B cell (primary cell): ENCODE results near the gene ARHGAP6. TPM values are rescaled to one million over a fixed set of nuclear protein-coding genes. Genes with fewer than 3 reads are reported as not detected.

ENCODE experiments used
- ATAC-seq: fragments of 200-7000 bp; cut with Tn5 transposase; one replicate; pipeline ENCODE4 v1.10.0; 2021; ENCODE audit warnings: low read depth, mild to moderate bottlenecking, moderate number of reproducible peaks, moderate library complexity
- CTCF ChIA-PET: fragments of 350-600 bp; sonication (Branson Sonifier 250); formaldehyde crosslinking; loops from one replicate; lab custom pipeline; 2021; ENCODE audit warnings: antibody characterized with exemption, inconsistent platforms; lab: Charles Lee
- POLR2A ChIA-PET: fragments of 350-600 bp; sonication (Branson Sonifier 250); formaldehyde crosslinking; loops from one replicate; lab custom pipeline; 2021; ENCODE audit warnings: antibody characterized with exemption; lab: Charles Lee
- DNase-seq: peaks from one replicate; pipeline ENCODE4 v3.0.0; 2013
- H2AFZ ChIP-seq: 2 replicates; pipeline ENCODE4 v1.6.1; 2012; ENCODE audit warnings: mild to moderate bottlenecking, low read depth, low read length; ENCODE audit not compliant: insufficient read depth, poor library complexity, severe bottlenecking
- H3K27ac ChIP-seq, 2 donors: 1 replicate in 1 of 2; 2 replicates in 1 of 2; pipeline ENCODE4 v1.5.1; 2012 to 2013; ENCODE audit warnings: low read length in 2 of 2, mild to moderate bottlenecking in 2 of 2, moderate library complexity in 1 of 2
- H3K27me3 ChIP-seq, 4 experiments: fragments of 200-600 bp in 1 of 4; sonication (generic) in 1 of 4; replicated peaks in 1 of 4; 1 replicate in 2 of 4; 2 replicates in 2 of 4; pipeline versions ENCODE4 v1.6.1 to v1.7.0; 2013 to 2016; ENCODE audit warnings: low read length in 3 of 4, mild to moderate bottlenecking in 2 of 4, mixed read lengths in 1 of 4, moderate library complexity in 1 of 4; ENCODE audit not compliant: insufficient read depth in 4 of 4, control insufficient read depth in 3 of 4; ENCODE audit errors: control extremely low read depth in 1 of 4
- H3K36me3 ChIP-seq, 2 experiments: replicated peaks in 1 of 2; 1 replicate in 1 of 2; 2 replicates in 1 of 2; pipeline versions ENCODE4 v1.6.1 to v1.7.1; 2013; ENCODE audit warnings: low read length in 1 of 2; ENCODE audit not compliant: insufficient read depth in 2 of 2, control insufficient read depth in 1 of 2; ENCODE audit errors: control extremely low read depth in 1 of 2, extremely low read depth in 1 of 2
- H3K4me1 ChIP-seq, 2 donors: fragments of 200-600 bp in 1 of 2; sonication (generic) in 1 of 2; 1 replicate in 1 of 2; 2 replicates in 1 of 2; pipeline versions ENCODE4 v1.5.1 to v1.6.1; 2013 to 2017; ENCODE audit warnings: low read length in 2 of 2; ENCODE audit not compliant: control insufficient read depth in 2 of 2, insufficient read depth in 2 of 2
- H3K4me2 ChIP-seq: replicated peaks from 2 replicates; pipeline ENCODE3; 2012; ENCODE audit warnings: mild to moderate bottlenecking, low read depth, low read length; ENCODE audit not compliant: poor library complexity, severe bottlenecking
- H3K4me3 ChIP-seq, 5 experiments: fragments of 200-600 bp in 1 of 5; sonication (generic) in 1 of 5; 1 replicate in 3 of 5; 2 replicates in 2 of 5; pipeline versions ENCODE4 v1.5.1 to v1.7.0; 2011 to 2016; ENCODE audit warnings: low read length in 4 of 5, mild to moderate bottlenecking in 4 of 5, low read depth in 2 of 5, control low read depth in 1 of 5, moderate library complexity in 1 of 5; ENCODE audit not compliant: insufficient read depth in 1 of 5; ENCODE audit errors: control extremely low read depth in 1 of 5, extremely low read depth in 1 of 5
- H3K79me2 ChIP-seq: fragments of 200-600 bp; sonication (generic); one replicate; pipeline ENCODE4 v1.6.0; 2016; ENCODE audit warnings: low read length; ENCODE audit not compliant: control insufficient read depth, insufficient read depth
- H3K9ac ChIP-seq: fragments of 200-600 bp; sonication (generic); 2 replicates; pipeline ENCODE4 v1.6.1; 2017; ENCODE audit warnings: mild to moderate bottlenecking, low read length, moderate library complexity
- H3K9me3 ChIP-seq, 3 donors: one replicate each; pipeline versions ENCODE4 v1.6.1 to v1.7.1; 2013; ENCODE audit warnings: low read length in 2 of 3; ENCODE audit not compliant: control insufficient read depth in 2 of 3, insufficient read depth in 1 of 3; ENCODE audit errors: control extremely low read depth in 1 of 3
- H4K20me1 ChIP-seq: 2 replicates; pipeline ENCODE4 v1.6.0; 2012; ENCODE audit warnings: mild to moderate bottlenecking, low read length; ENCODE audit not compliant: insufficient read depth, control insufficient read depth, poor library complexity, severe bottlenecking
- H3K27ac Mint-ChIP-seq: one replicate; pipeline ENCODE4 v1.8.0; 2021; ENCODE audit warnings: mixed read lengths
- H3K27me3 Mint-ChIP-seq: one replicate; pipeline ENCODE4 v1.8.0; 2021; ENCODE audit warnings: mixed read lengths
- H3K4me1 Mint-ChIP-seq: one replicate; pipeline ENCODE4 v1.8.0; 2021; ENCODE audit warnings: mixed read lengths
- H3K4me3 Mint-ChIP-seq: one replicate; pipeline ENCODE4 v1.8.0; 2021; ENCODE audit warnings: mixed read lengths
- H3K9me3 Mint-ChIP-seq: one replicate; pipeline ENCODE4 v1.8.0; 2022; ENCODE audit warnings: mixed read lengths; ENCODE audit not compliant: insufficient read depth
- CTCF ChIP-seq: fragments of 200-600 bp; IDR thresholded peaks from one replicate; pipeline ENCODE4 v1.8.0; 2022; ENCODE audit warnings: antibody characterized with exemption, mild to moderate bottlenecking
- EZH2 ChIP-seq: IDR thresholded peaks from 2 replicates; pipeline ENCODE4 v1.6.1; 2012; ENCODE audit warnings: borderline replicate concordance, low read depth, mild to moderate bottlenecking, moderate library complexity, low read length; ENCODE audit not compliant: insufficient read depth, poor library complexity, severe bottlenecking
- WGBS: methylation state at CpG from one replicate; pipeline ENCODE4 v1.1.5; 2013; ENCODE audit warnings: missing lambda C conversion rate; ENCODE audit not compliant: insufficient coverage; 5-methylcytosine and 5-hydroxymethylcytosine counted together
- intact Hi-C: fragments of 100-400 bp; cut with micrococcal nuclease; formaldehyde crosslinking; loops from one replicate; pipeline ENCODE4 v1.10.0; 2022
- polyA plus RNA-seq: library from polyadenylated mRNA; depleted of rRNA; stranded (reverse); fragments of >200 nt; gene quantifications from 2 replicates; pipeline ENCODE4 v1.2.3, GENCODE V29; 2012
- total RNA-seq, 2 donors: library from RNA; stranded (reverse); fragments of 120-200 nt in 1 of 2; gene quantifications; 1 replicate in 1 of 2; 2 replicates in 1 of 2; pipeline versions ENCODE4 v1.2.3 to v1.2.4, GENCODE V29; 2013 to 2022

ARHGAP6 gene
- total and polyA plus RNA-seq, 2 donors (not counting 1 experiment from before 2014, with no cell fraction given): 1.6 to 2.6 TPM

- ATAC-seq (no peak), DNase-seq (no peak)
- Histone ChIP-seq H3K4me2 (no peak overlapping the region), H3K4me1 (peaks cover 28 to 33% of the 10 kb centered on the region in 2 donors), H3K9me3 (peaks cover 0 to 6% (median 0%) of the 10 kb centered on the region in 3 donors), H4K20me1 (no peaks in the 10 kb centered on the region), H2AFZ (no peak overlapping the region), H3K9ac (no peak overlapping the region), H3K27me3 (no peaks in the 10 kb centered on the region), H3K4me3 (no peak overlapping the region), H3K79me2 (no peaks in the 10 kb centered on the region), H3K27ac (no peak overlapping the region), H3K36me3 (no peaks in the 10 kb centered on the region)
- CTCF ChIA-PET: no interaction called here
- TF ChIP-seq EZH2 (no peak), CTCF (no peak)
- intact Hi-C loops: no loop called here
- peaks cover 39% of the 10 kb centered on the region for H3K4me1 Mint-ChIP-seq
- no peaks in the 10 kb centered on the region for H3K27me3 Mint-ChIP-seq
- no peak overlapping the region for H3K27ac Mint-ChIP-seq
- WGBS: no CpG with 5 or more reads among the region's 3 CpGs
- H3K4me3 Mint-ChIP-seq: no peak overlapping the region
- POLR2A ChIA-PET: no interaction called here
- H3K9me3 Mint-ChIP-seq: no peaks in the 10 kb centered on the region
Measured at GRCh38 chrX:11347300-11347699, 318.4 kb downstream of the ARHGAP6 start.

- Histone ChIP-seq H3K27me3 (no peaks in the 10 kb centered on the region), H3K9me3 (peaks cover 0 to under 1% (median 0%) of the 10 kb centered on the region in 3 donors), H3K27ac (no peak overlapping the region), H4K20me1 (no peaks in the 10 kb centered on the region), H3K9ac (no peak overlapping the region), H3K4me2 (no peak overlapping the region), H3K4me1 (peaks cover 28 to 29% of the 10 kb centered on the region in 2 donors), H3K79me2 (no peaks in the 10 kb centered on the region), H3K36me3 (no peaks in the 10 kb centered on the region), H3K4me3 (no peak overlapping the region), H2AFZ (no peak overlapping the region)
- TF ChIP-seq CTCF: no peak
- TF ChIP-seq EZH2: no peak
- no peak for ATAC-seq
- Mint-ChIP-seq H3K27me3 (no peaks in the 10 kb centered on the region), H3K4me3 (no peak overlapping the region), H3K4me1 (peaks cover 38% of the 10 kb centered on the region), H3K27ac (no peak overlapping the region), H3K9me3 (no peaks in the 10 kb centered on the region)
- WGBS: 100% methylated on average over 1 of the region's 2 CpGs
- CTCF ChIA-PET: no interaction called here
- POLR2A ChIA-PET: no interaction called here
- no peak for DNase-seq
- intact Hi-C loops: no loop called here
Measured at GRCh38 chrX:11346121-11346682, 319.5 kb downstream of the ARHGAP6 start.
